ENCODE results near the gene KIF12.

Gene KIF12

GRCh38 chr9:114123031-114123977 lies 24.2 kb upstream of the KIF12 start:
- no peak for DNase-seq

- DNase-seq = no peak
These were observed 23.3 kb upstream of the KIF12 start for GRCh38 chr9:114122136-114123027.

- no peak for DNase-seq
These were observed 22.4 kb upstream of the KIF12 start for GRCh38 chr9:114121227-114122135.

GRCh38 chr9:114120192-114121014 lies 21.3 kb upstream of the KIF12 start:
- no peak for DNase-seq

GRCh38 chr9:114119242-114120191 lies 20.4 kb upstream of the KIF12 start:
- no peak for DNase-seq

GRCh38 chr9:114117996-114118830 lies 19.1 kb upstream of the KIF12 start:
- no peak for DNase-seq

GRCh38 chr9:114117614-114117995 lies 18.5 kb upstream of the KIF12 start:
- no peak for DNase-seq

GRCh38 chr9:114116126-114116747 lies 17.1 kb upstream of the KIF12 start:
- DNase-seq = no peak

- no peak for DNase-seq
These were observed 16.6 kb upstream of the KIF12 start for GRCh38 chr9:114115654-114116125.

- DNase-seq = no peak
These were observed 15.3 kb upstream of the KIF12 start for GRCh38 chr9:114114364-114114763.

GRCh38 chr9:114112778-114113584 lies 13.9 kb upstream of the KIF12 start:
- DNase-seq = no peak

GRCh38 chr9:114112325-114112724 lies 13.2 kb upstream of the KIF12 start:
- DNase-seq = no peak

GRCh38 chr9:114110180-114110579 lies 11.1 kb upstream of the KIF12 start:
- no peak for DNase-seq

- DNase-seq = no peak
These were observed 10.0 kb upstream of the KIF12 start for GRCh38 chr9:114109124-114109523.

GRCh38 chr9:114108016-114108833 lies 9.1 kb upstream of the KIF12 start:
- DNase-seq = peak; percentile 25

- DNase-seq = no peak
These were observed 8.4 kb upstream of the KIF12 start for GRCh38 chr9:114107286-114108001.

All from NCI-H2107 (cell line).